ENCODE data around the gene TMEM176B.
"Not testable (repeated sequence)": the region's sequence is repeated elsewhere in the genome, so short reads cannot be mapped to it uniquely, and the experiment has no call there.

TMEM176B gene

DNA sequence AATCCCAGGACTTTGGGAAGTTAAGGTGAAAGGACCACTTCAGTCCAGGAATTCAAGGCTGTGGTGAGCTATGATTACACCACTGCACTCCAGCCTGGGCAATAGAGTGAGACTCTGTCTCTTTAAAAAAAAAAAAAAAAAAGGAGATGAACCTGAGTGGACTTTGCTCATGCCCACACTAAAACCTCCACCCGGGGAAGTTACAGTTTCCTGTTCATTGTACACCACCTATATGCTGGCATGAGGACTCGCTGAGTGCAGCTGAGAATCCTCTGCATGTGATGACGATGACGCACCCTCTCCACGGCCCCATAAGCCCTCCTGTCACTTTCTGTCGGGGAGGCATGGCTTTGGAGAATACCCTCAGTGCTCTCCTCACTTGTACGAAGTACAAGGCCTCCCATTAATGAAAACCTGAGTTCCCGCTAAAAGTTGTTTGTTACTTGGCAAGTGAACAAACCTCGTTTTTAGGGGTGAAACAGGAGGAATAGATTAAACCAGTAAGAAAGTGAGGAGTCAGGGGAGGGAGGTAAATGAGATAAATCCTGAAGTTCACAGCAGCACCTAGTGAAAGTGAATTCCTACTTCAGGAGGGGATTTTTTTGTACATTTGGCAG is 15.9 kb downstream of the TMEM176B start:
- Histone ChIP-seq H3K9ac (ENCODE audit: low read depth, low read length) (no peak overlapping the region), H3K27me3 (ENCODE audit: control insufficient read depth, insufficient read depth, low read length) (peaks cover 6% of the 10 kb centered on the region), H3K36me3 (ENCODE audit: control insufficient read depth, insufficient read depth, low read length) (no peaks in the 10 kb centered on the region), H3K4me1 (ENCODE audit: control insufficient read depth, insufficient read depth, low read length) (no peaks in the 10 kb centered on the region), H3K9me3 (ENCODE audit: control insufficient read depth, insufficient read depth, low read length) (no peaks in the 10 kb centered on the region), H3K4me3 (ENCODE audit: low read depth, low read length) (no peak overlapping the region)

- no peak overlapping the region for H3K9ac ChIP-seq (ENCODE audit: low read depth, low read length)
- no peaks in the 10 kb centered on the region for H3K4me1 ChIP-seq (ENCODE audit: control insufficient read depth, insufficient read depth, low read length)
- peaks cover 2% of the 10 kb centered on the region for H3K27me3 ChIP-seq (ENCODE audit: control insufficient read depth, insufficient read depth, low read length)
- H3K4me3 ChIP-seq (ENCODE audit: low read depth, low read length) = no peak overlapping the region
- no peaks in the 10 kb centered on the region for H3K9me3 ChIP-seq (ENCODE audit: control insufficient read depth, insufficient read depth, low read length)
- no peaks in the 10 kb centered on the region for H3K36me3 ChIP-seq (ENCODE audit: control insufficient read depth, insufficient read depth, low read length)
These were observed 18.2 kb downstream of the TMEM176B start for GRCh38 chr7:150781961-150782360.

DNA sequence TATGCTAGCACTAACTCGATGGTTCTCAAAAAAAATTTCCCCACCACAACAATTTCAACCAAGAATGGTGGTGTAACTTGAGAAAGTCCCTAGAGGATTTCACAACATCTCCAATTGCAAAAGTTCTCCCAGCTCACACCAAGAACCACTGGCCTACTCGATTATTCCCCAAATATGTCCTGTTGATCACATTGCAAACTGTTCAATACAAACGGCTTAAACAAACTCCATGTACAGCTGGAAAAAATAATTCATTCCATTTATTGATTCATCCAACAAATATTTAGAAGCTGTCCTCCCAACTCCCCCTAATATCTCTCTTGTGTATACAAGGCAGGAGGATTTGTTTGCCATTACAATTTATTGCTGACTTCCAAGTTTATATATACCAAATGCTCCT is 19.1 kb downstream of the TMEM176B start:
- no peaks in the 10 kb centered on the region for H3K36me3 ChIP-seq (ENCODE audit: control insufficient read depth, insufficient read depth, low read length)
- peaks cover 2% of the 10 kb centered on the region for H3K27me3 ChIP-seq (ENCODE audit: control insufficient read depth, insufficient read depth, low read length)
- no peak overlapping the region for H3K4me3 ChIP-seq (ENCODE audit: low read depth, low read length)
- H3K4me1 ChIP-seq (ENCODE audit: control insufficient read depth, insufficient read depth, low read length) = no peaks in the 10 kb centered on the region
- H3K9ac ChIP-seq (ENCODE audit: low read depth, low read length) = no peak overlapping the region
- no peaks in the 10 kb centered on the region for H3K9me3 ChIP-seq (ENCODE audit: control insufficient read depth, insufficient read depth, low read length)

- H3K9ac ChIP-seq (ENCODE audit: low read depth, low read length) = no peak overlapping the region
- no peaks in the 10 kb centered on the region for H3K36me3 ChIP-seq (ENCODE audit: control insufficient read depth, insufficient read depth, low read length)
- H3K4me1 ChIP-seq (ENCODE audit: control insufficient read depth, insufficient read depth, low read length) = no peaks in the 10 kb centered on the region
- no peaks in the 10 kb centered on the region for H3K27me3 ChIP-seq (ENCODE audit: control insufficient read depth, insufficient read depth, low read length)
- H3K4me3 ChIP-seq (ENCODE audit: low read depth, low read length) = no peak overlapping the region
- H3K9me3 ChIP-seq (ENCODE audit: control insufficient read depth, insufficient read depth, low read length) = no peaks in the 10 kb centered on the region
These were observed 19.9 kb downstream of the TMEM176B start for GRCh38 chr7:150780292-150780691.

DNA sequence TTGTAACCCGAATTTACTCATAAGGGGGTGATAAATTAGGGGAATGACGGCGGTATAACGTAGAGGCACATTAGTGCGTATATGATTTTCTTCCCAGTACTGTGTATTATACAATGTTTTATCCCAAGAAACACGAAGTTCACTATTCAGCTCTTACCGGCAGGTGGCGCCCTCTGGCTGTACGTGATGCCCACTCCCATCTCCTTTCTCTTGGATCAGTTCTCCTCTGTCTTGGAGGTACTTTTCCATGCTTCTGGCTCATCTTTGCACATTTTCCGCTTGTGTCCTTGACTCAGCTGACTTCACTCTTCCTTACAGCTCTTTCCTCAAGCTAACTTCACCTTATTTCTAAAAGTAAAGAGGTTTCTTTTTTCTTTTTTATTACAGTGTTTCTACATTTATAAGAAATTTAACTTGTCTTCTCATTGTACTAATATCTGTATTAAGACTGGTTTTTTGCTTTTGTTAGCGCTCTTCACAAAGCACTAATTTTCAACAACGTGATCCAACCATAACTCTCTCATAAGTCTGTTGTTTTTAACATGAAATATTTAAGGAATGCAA is 21.3 kb downstream of the TMEM176B start:
- Histone ChIP-seq H3K4me1 (ENCODE audit: control insufficient read depth, insufficient read depth, low read length) (no peaks in the 10 kb centered on the region), H3K4me3 (ENCODE audit: low read depth, low read length) (no peak overlapping the region), H3K36me3 (ENCODE audit: control insufficient read depth, insufficient read depth, low read length) (no peaks in the 10 kb centered on the region), H3K9me3 (ENCODE audit: control insufficient read depth, insufficient read depth, low read length) (no peaks in the 10 kb centered on the region), H3K9ac (ENCODE audit: low read depth, low read length) (no peak overlapping the region), H3K27me3 (ENCODE audit: control insufficient read depth, insufficient read depth, low read length) (no peaks in the 10 kb centered on the region)

DNA sequence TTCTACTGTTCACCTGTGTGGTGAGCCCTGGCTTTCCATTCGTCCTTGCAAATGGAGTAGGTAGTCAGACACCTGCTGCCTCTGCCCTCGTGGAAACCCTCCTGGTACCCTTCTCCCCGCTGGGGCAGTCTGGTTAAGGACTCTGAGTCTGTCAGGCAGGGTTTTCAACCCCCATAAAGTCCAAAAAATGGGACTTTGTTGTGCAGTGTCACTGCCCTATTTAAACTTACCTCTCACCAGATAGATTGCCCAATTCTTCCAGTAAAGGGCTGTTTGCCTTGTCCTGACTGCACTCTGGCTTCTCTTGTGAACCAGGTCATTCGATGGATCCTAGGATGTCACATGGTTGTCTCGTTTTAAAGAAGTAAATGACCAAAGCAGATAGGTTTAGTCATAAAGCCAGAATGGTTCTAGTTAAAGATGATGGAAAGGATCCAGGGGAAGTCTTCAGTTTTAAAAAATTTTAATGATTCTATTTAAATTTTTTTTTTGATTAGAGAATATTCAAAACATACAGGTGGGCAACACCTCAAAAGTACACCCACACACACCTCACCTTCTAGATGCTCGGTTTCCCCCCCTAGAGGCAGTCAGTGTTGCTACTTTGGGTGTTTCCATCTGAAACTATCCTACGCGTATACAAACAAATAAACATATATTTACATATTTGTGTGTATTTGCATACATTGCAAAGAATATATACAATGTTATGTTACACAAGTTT is 22.0 kb downstream of the TMEM176B start:
- no peaks in the 10 kb centered on the region for H3K4me1 ChIP-seq (ENCODE audit: control insufficient read depth, insufficient read depth, low read length)
- no peaks in the 10 kb centered on the region for H3K36me3 ChIP-seq (ENCODE audit: control insufficient read depth, insufficient read depth, low read length)
- H3K27me3 ChIP-seq (ENCODE audit: control insufficient read depth, insufficient read depth, low read length) = no peaks in the 10 kb centered on the region
- H3K9ac ChIP-seq (ENCODE audit: low read depth, low read length) = no peak overlapping the region
- no peaks in the 10 kb centered on the region for H3K9me3 ChIP-seq (ENCODE audit: control insufficient read depth, insufficient read depth, low read length)
- H3K4me3 ChIP-seq (ENCODE audit: low read depth, low read length) = no peak overlapping the region

DNA sequence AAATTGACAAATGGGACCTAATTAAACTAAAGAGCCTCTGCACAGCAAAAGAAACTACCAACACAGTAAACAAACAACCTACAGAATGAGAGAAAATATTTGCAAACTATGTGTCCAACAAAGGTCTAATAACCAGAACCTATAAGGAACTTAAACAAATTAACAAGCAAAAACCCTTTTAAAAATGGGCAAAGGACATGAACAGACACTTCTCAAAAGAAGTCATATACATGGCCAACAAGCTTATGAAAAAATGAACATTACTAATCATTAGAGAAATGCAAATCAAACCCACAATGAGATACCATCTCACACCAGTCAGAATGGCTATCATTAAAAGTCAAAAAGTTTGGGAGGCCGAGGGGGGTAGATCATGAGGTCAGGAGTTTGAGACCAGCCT is 26.0 kb downstream of the TMEM176B start:
- not testable (repeated sequence) for H3K27me3 ChIP-seq (ENCODE audit: control insufficient read depth, insufficient read depth, low read length); H3K36me3 ChIP-seq (ENCODE audit: control insufficient read depth, insufficient read depth, low read length); H3K4me1 ChIP-seq (ENCODE audit: control insufficient read depth, insufficient read depth, low read length); H3K9me3 ChIP-seq (ENCODE audit: control insufficient read depth, insufficient read depth, low read length); H3K9ac ChIP-seq (ENCODE audit: low read depth, low read length); H3K4me3 ChIP-seq (ENCODE audit: low read depth, low read length)

- no peak overlapping the region for H3K9ac ChIP-seq (ENCODE audit: low read depth, low read length)
- H3K4me3 ChIP-seq (ENCODE audit: low read depth, low read length) = no peak overlapping the region
- H3K4me1 ChIP-seq (ENCODE audit: control insufficient read depth, insufficient read depth, low read length) = no peaks in the 10 kb centered on the region
- no peaks in the 10 kb centered on the region for H3K9me3 ChIP-seq (ENCODE audit: control insufficient read depth, insufficient read depth, low read length)
- H3K36me3 ChIP-seq (ENCODE audit: control insufficient read depth, insufficient read depth, low read length) = no peaks in the 10 kb centered on the region
- H3K27me3 ChIP-seq (ENCODE audit: control insufficient read depth, insufficient read depth, low read length) = no peaks in the 10 kb centered on the region
These were observed 30.4 kb downstream of the TMEM176B start for GRCh38 chr7:150769768-150770167.

GRCh38 chr7:150766334-150766709 is 33.8 kb downstream of the TMEM176B start:
- Histone ChIP-seq H3K36me3 (ENCODE audit: control insufficient read depth, insufficient read depth, low read length) (no peaks in the 10 kb centered on the region), H3K9me3 (ENCODE audit: control insufficient read depth, insufficient read depth, low read length) (no peaks in the 10 kb centered on the region), H3K27me3 (ENCODE audit: control insufficient read depth, insufficient read depth, low read length) (no peaks in the 10 kb centered on the region), H3K9ac (ENCODE audit: low read depth, low read length) (no peak overlapping the region), H3K4me3 (ENCODE audit: low read depth, low read length) (no peak overlapping the region), H3K4me1 (ENCODE audit: control insufficient read depth, insufficient read depth, low read length) (no peaks in the 10 kb centered on the region)

- no peaks in the 10 kb centered on the region for H3K9me3 ChIP-seq (ENCODE audit: control insufficient read depth, insufficient read depth, low read length)
- no peaks in the 10 kb centered on the region for H3K4me1 ChIP-seq (ENCODE audit: control insufficient read depth, insufficient read depth, low read length)
- no peaks in the 10 kb centered on the region for H3K36me3 ChIP-seq (ENCODE audit: control insufficient read depth, insufficient read depth, low read length)
- H3K27me3 ChIP-seq (ENCODE audit: control insufficient read depth, insufficient read depth, low read length) = peaks cover 3% of the 10 kb centered on the region
- no peak overlapping the region for H3K9ac ChIP-seq (ENCODE audit: low read depth, low read length)
- no peak overlapping the region for H3K4me3 ChIP-seq (ENCODE audit: low read depth, low read length)
These were observed 40.7 kb downstream of the TMEM176B start for GRCh38 chr7:150759479-150759878.

GRCh38 chr7:150756858-150757257 is 43.3 kb downstream of the TMEM176B start:
- Histone ChIP-seq H3K4me1 (ENCODE audit: control insufficient read depth, insufficient read depth, low read length) (no peaks in the 10 kb centered on the region), H3K9me3 (ENCODE audit: control insufficient read depth, insufficient read depth, low read length) (no peaks in the 10 kb centered on the region), H3K9ac (ENCODE audit: low read depth, low read length) (no peak overlapping the region), H3K27me3 (ENCODE audit: control insufficient read depth, insufficient read depth, low read length) (peaks cover 16% of the 10 kb centered on the region), H3K36me3 (ENCODE audit: control insufficient read depth, insufficient read depth, low read length) (no peaks in the 10 kb centered on the region), H3K4me3 (ENCODE audit: low read depth, low read length) (no peak overlapping the region)

DNA sequence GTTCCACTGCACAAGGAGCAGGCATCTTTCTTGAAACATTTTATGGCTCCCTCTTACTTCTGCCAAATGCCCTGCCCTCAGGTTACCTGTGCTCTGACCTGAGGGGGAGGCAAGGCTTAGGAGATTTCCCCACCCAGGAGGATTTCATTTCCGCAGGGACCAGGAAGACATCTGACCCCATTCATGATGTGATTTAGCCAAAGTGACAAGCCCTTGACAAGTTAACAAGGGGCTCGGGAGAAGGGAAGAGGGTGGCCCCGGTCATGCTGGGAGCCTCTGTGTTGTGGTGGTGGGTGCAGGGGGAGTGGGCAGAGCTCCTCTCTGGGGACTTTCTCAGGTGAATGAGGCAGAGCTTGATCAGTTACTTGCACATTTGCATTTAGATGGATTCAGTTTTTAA is 44.0 kb downstream of the TMEM176B start:
- no peak overlapping the region for H3K4me3 ChIP-seq (ENCODE audit: low read depth, low read length)
- H3K9me3 ChIP-seq (ENCODE audit: control insufficient read depth, insufficient read depth, low read length) = no peaks in the 10 kb centered on the region
- H3K27me3 ChIP-seq (ENCODE audit: control insufficient read depth, insufficient read depth, low read length) = peaks cover 20% of the 10 kb centered on the region
- no peaks in the 10 kb centered on the region for H3K4me1 ChIP-seq (ENCODE audit: control insufficient read depth, insufficient read depth, low read length)
- H3K36me3 ChIP-seq (ENCODE audit: control insufficient read depth, insufficient read depth, low read length) = no peaks in the 10 kb centered on the region
- H3K9ac ChIP-seq (ENCODE audit: low read depth, low read length) = no peak overlapping the region

Data from iPS-15b (cell line).